Endothelial cell of umbilical vein (primary cell): ENCODE data around the gene GAA.

Experiments used
- EZH2 ChIP-seq: IDR thresholded peaks from 2 replicates; pipeline ENCODE4 v1.6.1; 2012; ENCODE audit warnings: borderline replicate concordance, low read depth, mild to moderate bottlenecking, moderate library complexity, low read length, inconsistent platforms; ENCODE audit not compliant: severe bottlenecking
- POLR2A ChIP-seq: IDR thresholded peaks from 2 replicates; pipeline ENCODE4 v1.6.1; 2012; ENCODE audit warnings: low read depth, mild to moderate bottlenecking, control low read depth, low read length
- TF ChIP-seq, protein P1 (sequence below), 2 donors: IDR thresholded peaks; 1 replicate in 1 of 2; 2 replicates in 1 of 2; pipeline ENCODE4 v1.5.1; 2011; ENCODE audit warnings: low read length in 2 of 2, mild to moderate bottlenecking in 2 of 2, moderate library complexity in 2 of 2, control low read depth in 1 of 2, inconsistent platforms in 1 of 2, low read depth in 1 of 2; ENCODE audit not compliant: insufficient read depth in 1 of 2; ENCODE audit errors: extremely low read depth in 1 of 2

DNA sequence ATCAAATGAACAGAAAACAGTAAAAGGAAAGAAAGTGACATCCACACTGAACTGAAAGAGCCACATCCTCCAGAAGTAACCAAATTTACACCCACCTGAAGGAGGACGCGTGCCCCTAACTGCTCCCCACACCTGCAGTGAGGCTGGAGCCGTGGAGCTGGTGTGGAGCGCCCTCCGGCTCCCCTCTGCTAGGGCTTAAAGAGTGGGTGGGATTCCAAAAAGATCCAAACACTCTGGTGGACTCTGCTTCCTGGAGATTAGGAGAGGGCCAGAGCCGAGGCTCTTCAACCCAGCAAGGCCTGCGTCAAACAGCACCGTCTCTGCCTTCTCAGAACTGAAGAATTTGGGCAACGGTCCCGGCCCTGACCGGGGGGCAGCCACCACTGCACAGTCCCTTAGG lies 49.7 kb upstream of the GAA start:
- TF ChIP-seq, protein P1, sequence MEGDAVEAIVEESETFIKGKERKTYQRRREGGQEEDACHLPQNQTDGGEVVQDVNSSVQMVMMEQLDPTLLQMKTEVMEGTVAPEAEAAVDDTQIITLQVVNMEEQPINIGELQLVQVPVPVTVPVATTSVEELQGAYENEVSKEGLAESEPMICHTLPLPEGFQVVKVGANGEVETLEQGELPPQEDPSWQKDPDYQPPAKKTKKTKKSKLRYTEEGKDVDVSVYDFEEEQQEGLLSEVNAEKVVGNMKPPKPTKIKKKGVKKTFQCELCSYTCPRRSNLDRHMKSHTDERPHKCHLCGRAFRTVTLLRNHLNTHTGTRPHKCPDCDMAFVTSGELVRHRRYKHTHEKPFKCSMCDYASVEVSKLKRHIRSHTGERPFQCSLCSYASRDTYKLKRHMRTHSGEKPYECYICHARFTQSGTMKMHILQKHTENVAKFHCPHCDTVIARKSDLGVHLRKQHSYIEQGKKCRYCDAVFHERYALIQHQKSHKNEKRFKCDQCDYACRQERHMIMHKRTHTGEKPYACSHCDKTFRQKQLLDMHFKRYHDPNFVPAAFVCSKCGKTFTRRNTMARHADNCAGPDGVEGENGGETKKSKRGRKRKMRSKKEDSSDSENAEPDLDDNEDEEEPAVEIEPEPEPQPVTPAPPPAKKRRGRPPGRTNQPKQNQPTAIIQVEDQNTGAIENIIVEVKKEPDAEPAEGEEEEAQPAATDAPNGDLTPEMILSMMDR (IDR thresholded peaks at IDR 0.05; ENCODE audit: extremely low read depth in 1 of 2, insufficient read depth in 1 of 2, low read depth in 1 of 2, low read length in 2 of 2): no peak
- no peak for TF ChIP-seq EZH2
- no peak for TF ChIP-seq POLR2A
